CD4-positive, alpha-beta T cell treated with Interleukin-6 for 4 hours (primary cell): Measurements from ENCODE around the gene CHST13.

ENCODE experiments used
- DNase-seq: peaks from one replicate; pipeline ENCODE4 v3.0.0-alpha.2; 2020; ENCODE audit warnings: mixed read lengths

Gene CHST13

GRCh38 chr3:126488185-126488584, 35.8 kb upstream of the CHST13 start:
- DNase-seq: no peak

GRCh38 chr3:126488886-126489569, 34.9 kb upstream of the CHST13 start:
- DNase-seq: no peak

GRCh38 chr3:126490619-126491018, 33.3 kb upstream of the CHST13 start:
- DNase-seq: no peak

GRCh38 chr3:126491221-126492013, 32.5 kb upstream of the CHST13 start:
- no peak for DNase-seq

- DNase-seq: no peak
Observed at GRCh38 chr3:126493051-126493450, 30.9 kb upstream of the CHST13 start.

GRCh38 chr3:126493739-126494138, 30.2 kb upstream of the CHST13 start:
- no peak for DNase-seq

- no peak for DNase-seq
Observed at GRCh38 chr3:126494204-126494969, 29.6 kb upstream of the CHST13 start.

GRCh38 chr3:126494970-126495230, 29.1 kb upstream of the CHST13 start:
- no peak for DNase-seq

- DNase-seq: no peak
Observed at GRCh38 chr3:126495786-126496185, 28.2 kb upstream of the CHST13 start.

- DNase-seq: no peak
Observed at GRCh38 chr3:126496894-126497850, 26.8 kb upstream of the CHST13 start.

- no peak for DNase-seq
Observed at GRCh38 chr3:126497956-126498355, 26.0 kb upstream of the CHST13 start.

- no peak for DNase-seq
Observed at GRCh38 chr3:126498461-126498860, 25.5 kb upstream of the CHST13 start.

- DNase-seq: no peak
Observed at GRCh38 chr3:126498929-126499328, 25.0 kb upstream of the CHST13 start.

- DNase-seq: no peak
Observed at GRCh38 chr3:126499401-126499800, 24.6 kb upstream of the CHST13 start.

- DNase-seq: no peak
Observed at GRCh38 chr3:126500016-126500415, 23.9 kb upstream of the CHST13 start.

GRCh38 chr3:126501054-126501453, 22.9 kb upstream of the CHST13 start:
- DNase-seq: no peak

GRCh38 chr3:126501736-126502135, 22.2 kb upstream of the CHST13 start:
- no peak for DNase-seq

- no peak for DNase-seq
Observed at GRCh38 chr3:126502656-126503055, 21.3 kb upstream of the CHST13 start.

- no peak for DNase-seq
Observed at GRCh38 chr3:126503701-126504100, 20.3 kb upstream of the CHST13 start.

GRCh38 chr3:126507886-126508285, 16.1 kb upstream of the CHST13 start:
- no peak for DNase-seq

GRCh38 chr3:126508564-126508964, 15.4 kb upstream of the CHST13 start:
- no peak for DNase-seq

- DNase-seq: no peak
Observed at GRCh38 chr3:126509597-126510307, 14.2 kb upstream of the CHST13 start.
